HEK293 (cell line): ENCODE results near the gene CCDC13.

Experiments used
- SETDB1 ChIP-seq: IDR thresholded peaks from one replicate; pipeline ENCODE4 v1.6.1; 2017; ENCODE audit warnings: mild to moderate bottlenecking, low read length, moderate library complexity, mixed read lengths; ENCODE audit not compliant: insufficient read length
- ZEB2 ChIP-seq: fragments of 450-650 bp; formaldehyde crosslinking; IDR thresholded peaks from 2 replicates; pipeline ENCODE4 v1.5.1; 2016; ENCODE audit warnings: missing biosample characterization, missing genetic modification characterization
- TF ChIP-seq, protein P1 (sequence below): fragments of 450-650 bp; formaldehyde crosslinking; IDR thresholded peaks from 2 replicates; pipeline ENCODE4 v1.5.1; 2016; ENCODE audit warnings: missing biosample characterization, missing genetic modification characterization

DNA sequence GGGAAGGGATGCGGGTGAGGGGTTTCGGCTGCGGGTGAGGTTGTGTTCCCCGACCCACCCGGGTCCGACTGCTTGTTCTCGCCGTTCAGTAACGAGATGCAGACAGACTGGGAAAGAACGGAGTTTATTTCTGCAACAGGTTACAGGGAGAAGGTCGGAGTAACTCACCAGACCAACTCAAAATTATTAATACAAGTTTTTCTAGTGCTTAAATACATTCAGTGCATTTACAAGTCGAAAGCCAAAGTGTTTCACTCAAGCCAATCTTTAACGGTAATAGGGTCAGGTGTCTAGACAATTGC lies 31.7 kb upstream of the CCDC13 start:
- TF ChIP-seq, protein P1, sequence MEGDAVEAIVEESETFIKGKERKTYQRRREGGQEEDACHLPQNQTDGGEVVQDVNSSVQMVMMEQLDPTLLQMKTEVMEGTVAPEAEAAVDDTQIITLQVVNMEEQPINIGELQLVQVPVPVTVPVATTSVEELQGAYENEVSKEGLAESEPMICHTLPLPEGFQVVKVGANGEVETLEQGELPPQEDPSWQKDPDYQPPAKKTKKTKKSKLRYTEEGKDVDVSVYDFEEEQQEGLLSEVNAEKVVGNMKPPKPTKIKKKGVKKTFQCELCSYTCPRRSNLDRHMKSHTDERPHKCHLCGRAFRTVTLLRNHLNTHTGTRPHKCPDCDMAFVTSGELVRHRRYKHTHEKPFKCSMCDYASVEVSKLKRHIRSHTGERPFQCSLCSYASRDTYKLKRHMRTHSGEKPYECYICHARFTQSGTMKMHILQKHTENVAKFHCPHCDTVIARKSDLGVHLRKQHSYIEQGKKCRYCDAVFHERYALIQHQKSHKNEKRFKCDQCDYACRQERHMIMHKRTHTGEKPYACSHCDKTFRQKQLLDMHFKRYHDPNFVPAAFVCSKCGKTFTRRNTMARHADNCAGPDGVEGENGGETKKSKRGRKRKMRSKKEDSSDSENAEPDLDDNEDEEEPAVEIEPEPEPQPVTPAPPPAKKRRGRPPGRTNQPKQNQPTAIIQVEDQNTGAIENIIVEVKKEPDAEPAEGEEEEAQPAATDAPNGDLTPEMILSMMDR (tag by site-specific recombination) = no peak
- TF ChIP-seq ZEB2 (no peak), SETDB1 (no peak)
